RPMI7951 (cell line): ENCODE data around the gene SCAMP4. TPM values are rescaled to one million over a fixed set of nuclear protein-coding genes. Genes with fewer than 3 reads are reported as not detected.
A peak's percentile ranks its signal among the peaks of the same experiment; 100 is the strongest.

Experiments
- DNase-seq: peaks from one replicate; pipeline ENCODE4 v3.0.0-alpha.2; 2012; ENCODE audit warnings: low read depth
- total RNA-seq: library from RNA; depleted of rRNA; stranded (reverse); fragments of >200 nt; shearing (Covaris generic); gene quantifications from 2 replicates; pipeline ENCODE4 v1.2.3, GENCODE V29; 2014

SCAMP4 gene
- total RNA-seq, 1 experiment from 2014 or later = 55.2 TPM

GRCh38 chr19:1912760-1913505, 7.7 kb downstream of the SCAMP4 start:
- DNase-seq = no peak

- no peak for DNase-seq
Measured at GRCh38 chr19:1913781-1914577, 8.8 kb downstream of the SCAMP4 start.

GRCh38 chr19:1914826-1915341, 9.7 kb downstream of the SCAMP4 start:
- no peak for DNase-seq

GRCh38 chr19:1917146-1917545, 11.9 kb downstream of the SCAMP4 start:
- DNase-seq = no peak

- DNase-seq = no peak
Measured at GRCh38 chr19:1917926-1918325, 12.7 kb downstream of the SCAMP4 start.

GRCh38 chr19:1918975-1919374, 13.8 kb downstream of the SCAMP4 start:
- no peak for DNase-seq

- DNase-seq = no peak
Measured at GRCh38 chr19:1920644-1921043, 15.4 kb downstream of the SCAMP4 start.

- no peak for DNase-seq
Measured at GRCh38 chr19:1921326-1921725, 16.1 kb downstream of the SCAMP4 start.

- DNase-seq = no peak
Measured at GRCh38 chr19:1921825-1922224, 16.6 kb downstream of the SCAMP4 start.

- no peak for DNase-seq
Measured at GRCh38 chr19:1922803-1923202, 17.6 kb downstream of the SCAMP4 start.

- no peak for DNase-seq
Measured at GRCh38 chr19:1923319-1923718, 18.1 kb downstream of the SCAMP4 start.

GRCh38 chr19:1924320-1924961, 19.2 kb downstream of the SCAMP4 start:
- DNase-seq = no peak

- DNase-seq = no peak
Measured at GRCh38 chr19:1925544-1925943, 20.3 kb downstream of the SCAMP4 start.

- peak; percentile 66 for DNase-seq
Measured at GRCh38 chr19:1929021-1929742, 24.0 kb downstream of the SCAMP4 start.

- DNase-seq = no peak
Measured at GRCh38 chr19:1931445-1931844, 26.2 kb downstream of the SCAMP4 start.

- DNase-seq = no peak
Measured at GRCh38 chr19:1932395-1932794, 27.2 kb downstream of the SCAMP4 start.

GRCh38 chr19:1933244-1933643, 28.0 kb downstream of the SCAMP4 start:
- no peak for DNase-seq

- DNase-seq = no peak
Measured at GRCh38 chr19:1933942-1934341, 28.7 kb downstream of the SCAMP4 start.

- peak; percentile 45 for DNase-seq
Measured at GRCh38 chr19:1935484-1936208, 30.4 kb downstream of the SCAMP4 start.

GRCh38 chr19:1936430-1936829, 31.2 kb downstream of the SCAMP4 start:
- DNase-seq = no peak
